Right ventricle myocardium inferior (tissue), 1 donor: ENCODE data around the gene EPB41L4A. TPM values are rescaled to one million over a fixed set of nuclear protein-coding genes. Genes with fewer than 3 reads are reported as not detected.

Experiments
- ATAC-seq: fragments of 200-7000 bp; cut with Tn5 transposase; one replicate; pipeline ENCODE4 v1.9.1; 2020; ENCODE audit warnings: mild to moderate bottlenecking, moderate library complexity
- DNase-seq: peaks from one replicate; pipeline ENCODE4 v3.0.0; 2021; ENCODE audit errors: missing footprints
- intact Hi-C: fragments of 100-400 bp; cut with DNase I; formaldehyde crosslinking; loops from one replicate; pipeline ENCODE4 v1.11.0; 2022
- total RNA-seq: library from RNA; stranded (reverse); fragmentation: NEBNext Ultra II Directional; extraction: Animal tissue kit (Norgen Biotek cat#: 25700); gene quantifications from one replicate; pipeline ENCODE4 v1.2.1, GENCODE V29; 2021
- donor health status: DM: no; HTN: yes; CAD: no; lungs with severe emphysema.

EPB41L4A gene
- total RNA-seq, 1 donor from 2014 or later: 21.5 TPM

- intact Hi-C loops: no loop called here
- DNase-seq (no peak), ATAC-seq (peak; percentile 79)
These were observed 259.6 kb downstream of the EPB41L4A start for GRCh38 chr5:112159435-112159834.

GRCh38 chr5:112156211-112156610, 262.9 kb downstream of the EPB41L4A start:
- intact Hi-C loops: no loop called here
- no peak for DNase-seq
- ATAC-seq: no peak

- ATAC-seq: no peak
These were observed 264.0 kb downstream of the EPB41L4A start for GRCh38 chr5:112154940-112155686.

GRCh38 chr5:112149727-112150126, 269.4 kb downstream of the EPB41L4A start:
- DNase-seq: no peak
- intact Hi-C loops: loop anchor here (5.0 to 10.0 kb wide), 3 partner anchors 135 to 992 kb away; no protein-coding TSS in a partner anchor
- no peak for ATAC-seq

More at GRCh38 chr5:112154940-112155686, 264.0 kb downstream of the EPB41L4A start:
- DNase-seq: no peak
- intact Hi-C loops: no loop called here

GRCh38 chr5:112146323-112147226, 272.5 kb downstream of the EPB41L4A start:
- no peak for DNase-seq
- ATAC-seq: peak; percentile 91
- intact Hi-C loops: loop anchor here (1.0 to 10.0 kb wide), 5 partner anchors 132 to 989 kb away; no protein-coding TSS in a partner anchor

- ATAC-seq (no peak), DNase-seq (no peak)
- intact Hi-C loops: loop anchor here (5.0 to 10.0 kb wide), 2 partner anchors 129 to 386 kb away; partner anchors contain the start of gene NREP
These were observed 275.4 kb downstream of the EPB41L4A start for GRCh38 chr5:112143690-112144089.

GRCh38 chr5:112142769-112143270, 276.3 kb downstream of the EPB41L4A start:
- intact Hi-C loops: loop anchor here (5.0 to 10.0 kb wide), 2 partner anchors 128 to 386 kb away; partner anchors contain the start of gene NREP
- ATAC-seq (peak; percentile 69), DNase-seq (no peak)

GRCh38 chr5:112141582-112141981, 277.5 kb downstream of the EPB41L4A start:
- DNase-seq: no peak
- ATAC-seq: no peak
- intact Hi-C loops: loop anchor here (5.0 to 10.0 kb wide), 2 partner anchors 127 to 384 kb away; partner anchors contain the start of gene NREP

- intact Hi-C loops: no loop called here
- ATAC-seq: no peak
- no peak for DNase-seq
These were observed 280.6 kb downstream of the EPB41L4A start for GRCh38 chr5:112138526-112138925.

- intact Hi-C loops: no loop called here
- no peak for ATAC-seq
- DNase-seq: no peak
These were observed 282.3 kb downstream of the EPB41L4A start for GRCh38 chr5:112136773-112137172.

GRCh38 chr5:112127861-112128260, 291.2 kb downstream of the EPB41L4A start:
- intact Hi-C loops: no loop called here
- ATAC-seq: no peak
- DNase-seq: no peak

- ATAC-seq (no peak), DNase-seq (no peak)
- intact Hi-C loops: no loop called here
These were observed 292.1 kb downstream of the EPB41L4A start for GRCh38 chr5:112126982-112127381.

- no peak for DNase-seq
- ATAC-seq: no peak
- intact Hi-C loops: no loop called here
These were observed 293.2 kb downstream of the EPB41L4A start for GRCh38 chr5:112125903-112126302.

GRCh38 chr5:112124788-112125187, 294.3 kb downstream of the EPB41L4A start:
- ATAC-seq: no peak
- DNase-seq: no peak
- intact Hi-C loops: no loop called here

- intact Hi-C loops: no loop called here
- no peak for ATAC-seq
- DNase-seq: no peak
These were observed 296.0 kb downstream of the EPB41L4A start for GRCh38 chr5:112123086-112123485.

- no peak for DNase-seq
- intact Hi-C loops: no loop called here
These were observed 296.7 kb downstream of the EPB41L4A start for GRCh38 chr5:112122353-112122752.

GRCh38 chr5:112121258-112121657, 297.8 kb downstream of the EPB41L4A start:
- intact Hi-C loops: no loop called here
- no peak for DNase-seq
- no peak for ATAC-seq

More at GRCh38 chr5:112122353-112122752, 296.7 kb downstream of the EPB41L4A start:
- no peak for ATAC-seq

GRCh38 chr5:112119969-112120368, 299.1 kb downstream of the EPB41L4A start:
- intact Hi-C loops: no loop called here
- DNase-seq: no peak
- no peak for ATAC-seq

GRCh38 chr5:112119508-112119907, 299.6 kb downstream of the EPB41L4A start:
- intact Hi-C loops: no loop called here
- no peak for ATAC-seq
- DNase-seq: no peak
